GM23248 (cell line): Measurements from ENCODE around the gene RC3H2. TPM values are rescaled to one million over a fixed set of nuclear protein-coding genes. Genes with fewer than 3 reads are reported as not detected.

Experiments
- DNase-seq: peaks from one replicate; pipeline ENCODE4 v3.0.0-alpha.2; 2015
- H2AFZ ChIP-seq: fragments of 200-600 bp; sonication (generic); 2 replicates; pipeline ENCODE4 v1.6.1; 2016; ENCODE audit warnings: antibody characterized with exemption
- H3F3A ChIP-seq: fragments of 200-600 bp; sonication (generic); 2 replicates; pipeline ENCODE4 v1.6.1; 2016; ENCODE audit warnings: mild to moderate bottlenecking, antibody characterized with exemption, mixed run types; ENCODE audit not compliant: insufficient read depth
- H3K27ac ChIP-seq: fragments of 200-600 bp; sonication (generic); 2 replicates; pipeline ENCODE4 v1.5.1; 2016; ENCODE audit warnings: mild to moderate bottlenecking
- H3K27me3 ChIP-seq: fragments of 200-600 bp; sonication (generic); replicated peaks from 2 replicates; pipeline ENCODE4 v1.6.1; 2016; ENCODE audit warnings: mild to moderate bottlenecking; ENCODE audit not compliant: insufficient read depth
- H3K36me3 ChIP-seq: fragments of 200-600 bp; sonication (generic); 2 replicates; pipeline ENCODE4 v1.6.1; 2016; ENCODE audit warnings: low read depth, mild to moderate bottlenecking
- H3K4me1 ChIP-seq: fragments of 200-600 bp; sonication (generic); 2 replicates; pipeline ENCODE4 v1.6.1; 2016; ENCODE audit warnings: mild to moderate bottlenecking; ENCODE audit not compliant: insufficient read depth
- H3K4me2 ChIP-seq: fragments of 200-600 bp; sonication (generic); one replicate; pipeline ENCODE4 v1.6.1; 2016; ENCODE audit warnings: mild to moderate bottlenecking; ENCODE audit not compliant: unreplicated experiment
- H3K4me3 ChIP-seq: fragments of 200-600 bp; sonication (generic); 2 replicates; pipeline ENCODE4 v1.5.1; 2016; ENCODE audit warnings: mild to moderate bottlenecking
- H3K79me2 ChIP-seq: fragments of 200-600 bp; sonication (generic); 2 replicates; pipeline ENCODE4 v1.6.1; 2016; ENCODE audit warnings: mild to moderate bottlenecking; ENCODE audit not compliant: insufficient read depth
- H3K9ac ChIP-seq: fragments of 200-600 bp; sonication (generic); 2 replicates; pipeline ENCODE4 v1.6.1; 2016; ENCODE audit warnings: mild to moderate bottlenecking
- H3K9me2 ChIP-seq: fragments of 200-600 bp; sonication (generic); 2 replicates; pipeline ENCODE4 v1.6.1; 2016; ENCODE audit warnings: mixed run types, mild to moderate bottlenecking, moderate library complexity; ENCODE audit not compliant: insufficient read depth
- H3K9me3 ChIP-seq: fragments of 200-600 bp; sonication (generic); one replicate; pipeline ENCODE4 v1.6.1; 2017; ENCODE audit warnings: low read depth
- H4K20me1 ChIP-seq: fragments of 200-600 bp; sonication (generic); 2 replicates; pipeline ENCODE4 v1.6.0; 2016; ENCODE audit not compliant: insufficient read depth
- EZH2 ChIP-seq: fragments of 200-600 bp; sonication (generic); IDR thresholded peaks from 2 replicates; pipeline ENCODE4 v1.6.1; 2018; ENCODE audit warnings: antibody characterized with exemption, mild to moderate bottlenecking; ENCODE audit not compliant: insufficient read depth, poor library complexity, severe bottlenecking
- EZH2phosphoT487 ChIP-seq: fragments of 200-600 bp; sonication (generic); IDR thresholded peaks from 2 replicates; pipeline ENCODE4 v1.6.1; 2018; ENCODE audit warnings: antibody characterized with exemption, moderate library complexity, mild to moderate bottlenecking, low read depth; ENCODE audit not compliant: insufficient read depth
- WGBS, 2 experiments: methylation state at CpG; one replicate each; pipeline ENCODE4 v1.1.6; 2015 to 2017; ENCODE audit warnings: low lambda C conversion rate in 2 of 2, low coverage in 1 of 2; ENCODE audit errors: missing lambda C conversion rate in 2 of 2; 5-methylcytosine and 5-hydroxymethylcytosine counted together
- in situ Hi-C: fragments of 300-500 bp; cut with MboI; formaldehyde crosslinking; loops from 2 replicates; pipeline ENCODE4 v1.15.0; 2020
- polyA plus RNA-seq: library from polyadenylated mRNA; unstranded; fragments of >200 nt; fragmentation: Nextera tagmentation; extraction: Ambion mirVana; gene quantifications from 2 replicates; pipeline ENCODE4 v1.2.1, GENCODE V29; 2016
- total RNA-seq: library from RNA; depleted of rRNA; stranded (reverse); fragments of >200 nt; shearing (Covaris generic); gene quantifications from 2 replicates; pipeline ENCODE4 v1.2.3, GENCODE V29; 2014

Gene RC3H2
- total and polyA plus RNA-seq, 2 experiments from 2014 or later = 22.1 to 26.8 TPM

DNA sequence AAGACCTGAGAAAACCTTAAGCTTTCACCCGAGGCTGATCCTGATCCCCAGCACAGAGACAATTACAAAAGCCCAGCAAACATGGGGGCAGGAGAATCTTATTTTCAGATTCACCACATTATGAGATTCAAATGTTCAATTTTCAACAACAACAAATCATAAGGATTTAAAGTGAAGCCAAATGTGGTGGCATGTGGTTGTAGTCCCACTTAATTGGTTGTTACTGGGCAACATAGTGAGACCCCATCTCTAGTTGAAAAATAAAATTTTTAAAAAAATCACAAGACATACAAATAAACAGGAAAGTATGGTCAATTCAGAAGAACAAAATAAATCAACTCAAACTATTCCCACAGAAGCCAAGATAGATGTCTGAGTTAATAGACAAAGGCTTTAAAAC is 31.7 kb upstream of the RC3H2 start:
- Histone ChIP-seq H3K36me3 (no peaks in the 10 kb centered on the region), H2AFZ (no peak overlapping the region), H4K20me1 (no peaks in the 10 kb centered on the region), H3K4me2 (no peak overlapping the region), H3K9me2 (no peaks in the 10 kb centered on the region), H3K27me3 (no peaks in the 10 kb centered on the region), H3K9ac (no peak overlapping the region), H3K79me2 (peaks cover 92% of the 10 kb centered on the region), H3K9me3 (no peaks in the 10 kb centered on the region), H3K27ac (no peak overlapping the region), H3K4me3 (no peak overlapping the region), H3F3A (peaks cover 28% of the 10 kb centered on the region), H3K4me1 (peaks cover 5% of the 10 kb centered on the region)
- DNase-seq = no peak
- in situ Hi-C loops = no loop called here
- WGBS, 2 experiments = 43 to 73% methylated on average over 1 of the region's 1 CpG
- TF ChIP-seq EZH2phosphoT487 (no peak), EZH2 (no peak)

DNA sequence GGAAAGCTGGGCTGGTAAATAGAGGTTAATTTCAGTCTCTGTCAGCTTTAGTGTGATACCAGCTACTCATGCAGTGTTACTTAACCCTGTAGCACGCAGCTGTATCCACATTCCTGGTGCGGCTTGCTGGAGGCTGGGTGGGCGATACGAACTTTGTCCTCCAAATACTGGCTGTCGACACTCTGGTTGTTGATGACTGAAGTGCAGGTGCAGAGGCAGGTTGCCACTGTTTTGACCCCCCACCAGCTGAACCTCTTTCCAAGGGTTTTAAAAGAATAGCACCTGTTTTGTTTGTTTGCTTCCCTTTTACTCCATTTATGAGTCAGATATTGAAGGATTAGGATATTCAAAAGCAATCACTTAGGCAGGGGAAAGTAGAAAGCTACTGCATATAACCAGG is 31.3 kb upstream of the RC3H2 start:
- H3K9me3 ChIP-seq = no peaks in the 10 kb centered on the region
- no peaks in the 10 kb centered on the region for H3K27me3 ChIP-seq
- H2AFZ ChIP-seq = no peak overlapping the region
- no peak for DNase-seq
- H3K79me2 ChIP-seq = peaks cover 91% of the 10 kb centered on the region
- in situ Hi-C loops = no loop called here
- peaks cover 4% of the 10 kb centered on the region; the same call in 1 of the 2 replicates for H3K4me1 ChIP-seq
- H3K4me3 ChIP-seq = no peak overlapping the region
- H3K9me2 ChIP-seq = no peaks in the 10 kb centered on the region
- no peak overlapping the region for H3K9ac ChIP-seq
- TF ChIP-seq EZH2phosphoT487 (no peak), EZH2 (no peak)
- no peak overlapping the region for H3K4me2 ChIP-seq
- no peaks in the 10 kb centered on the region for H3K36me3 ChIP-seq
- no peaks in the 10 kb centered on the region for H4K20me1 ChIP-seq
- H3F3A ChIP-seq = peaks cover 27% of the 10 kb centered on the region
- no peak overlapping the region for H3K27ac ChIP-seq
- 89 to 92% methylated on average over 5 of the region's 5 CpGs for WGBS, 2 experiments

DNA sequence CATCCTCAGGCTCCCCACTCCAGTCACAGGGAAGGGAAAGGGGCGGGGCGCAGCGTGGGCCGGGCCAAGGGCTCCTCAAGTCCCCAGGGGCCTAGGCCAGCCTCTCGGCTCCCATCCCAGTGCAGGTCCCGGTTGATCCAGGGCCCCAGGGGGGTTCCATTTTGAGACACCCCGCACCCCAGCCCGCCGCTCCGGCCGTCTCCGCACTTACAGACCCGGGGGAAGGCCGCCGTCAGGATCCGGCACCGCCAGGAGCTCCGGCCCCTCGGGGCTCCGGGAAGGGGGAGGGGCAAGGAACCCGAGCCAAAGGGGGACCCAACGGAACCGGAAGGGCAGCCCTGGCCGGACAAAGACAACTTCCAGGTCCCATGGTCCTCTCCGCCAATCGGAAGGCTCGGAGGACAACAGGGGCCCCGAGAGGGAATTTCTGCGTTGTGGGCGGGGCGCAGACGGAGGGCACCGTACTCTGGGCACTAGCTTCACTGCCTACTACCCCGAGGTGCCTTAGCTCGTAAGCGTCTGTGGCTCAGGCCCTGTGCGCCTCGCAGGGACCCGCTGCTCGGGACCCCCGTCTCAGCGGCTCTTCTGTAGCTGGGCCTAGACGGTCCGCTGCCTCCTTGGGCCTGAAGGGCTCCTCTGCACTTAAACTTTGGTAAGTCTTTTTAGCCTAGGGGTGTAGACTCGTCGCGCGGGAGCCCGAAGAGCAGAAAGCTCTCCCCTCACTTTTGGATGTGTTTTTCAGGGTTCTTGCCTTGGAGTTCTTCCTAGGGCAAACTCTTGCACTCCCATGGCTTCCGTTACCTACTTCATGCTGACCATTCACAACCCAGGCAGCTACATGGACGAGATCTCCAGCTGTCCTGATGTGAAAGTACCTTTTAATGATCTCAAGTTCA is 26.3 kb upstream of the RC3H2 start, which contains the start of gene ZBTB26:
Gene ZBTB26, minus strand, starts transcription at position 287 of the 896 bp plus-strand sequence. CDS start 11,578 bp downstream, outside the sequence.
- no peaks in the 10 kb centered on the region for H3K27me3 ChIP-seq
- TF ChIP-seq EZH2phosphoT487 = no peak
- TF ChIP-seq EZH2 = no peak
- H3K9ac ChIP-seq = peak within 1 kb of the TSS; percentile 84
- peaks cover 15% of the 10 kb centered on the region for H3F3A ChIP-seq
- H3K4me3 ChIP-seq = peak within 1 kb of the TSS; percentile 93
- no peaks in the 10 kb centered on the region for H4K20me1 ChIP-seq
- peak within 1 kb of the TSS; percentile 62 for H3K27ac ChIP-seq
- in situ Hi-C loops = no loop called here
- no peaks in the 10 kb centered on the region for H3K36me3 ChIP-seq
- peaks cover 17% of the 10 kb centered on the region for H3K4me1 ChIP-seq
- DNase-seq = peak; percentile 97
- peak within 1 kb of the TSS; percentile 94 for H2AFZ ChIP-seq
- no peaks in the 10 kb centered on the region for H3K9me3 ChIP-seq
- WGBS, 2 experiments = 1% methylated on average over 44 to 51 of the region's 51 CpGs
- H3K79me2 ChIP-seq = peaks cover 98% of the 10 kb centered on the region
- peak within 1 kb of the TSS; percentile 80 for H3K4me2 ChIP-seq
- no peaks in the 10 kb centered on the region for H3K9me2 ChIP-seq

DNA sequence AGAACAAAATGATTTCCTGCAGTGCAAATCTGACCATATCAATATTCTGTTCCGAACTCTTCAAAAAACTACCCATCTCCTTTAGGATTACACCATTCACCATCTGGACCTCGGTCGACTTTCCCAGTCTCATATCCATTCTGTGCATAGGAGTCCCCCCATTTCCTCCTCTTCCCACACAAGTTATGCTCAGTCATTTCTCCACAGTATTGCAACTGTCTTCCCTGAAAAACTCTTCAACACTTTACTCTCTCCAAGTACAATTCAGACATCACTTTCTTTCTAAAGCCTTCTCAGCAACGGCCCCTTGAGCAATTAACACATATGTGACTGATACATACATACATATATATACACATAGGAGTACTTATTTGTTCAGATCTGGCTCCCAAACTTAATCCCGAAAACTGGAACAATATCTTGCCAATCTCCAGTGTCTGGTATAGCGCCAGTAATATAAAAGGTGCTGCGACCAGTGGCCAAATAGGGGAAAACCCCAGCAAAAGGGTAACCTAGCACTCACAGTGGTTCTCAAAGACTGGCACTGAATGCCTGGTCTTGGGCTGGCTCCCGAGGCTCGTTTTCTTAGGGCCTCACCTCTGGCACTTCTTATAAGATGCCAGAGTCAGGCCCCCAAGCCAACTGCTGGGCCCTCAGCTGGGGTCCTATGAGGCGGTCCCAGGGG is 25.5 kb upstream of the RC3H2 start:
- no peaks in the 10 kb centered on the region for H3K9me2 ChIP-seq
- in situ Hi-C loops = no loop called here
- peak overlapping the region; percentile 26 for H3K27ac ChIP-seq
- H4K20me1 ChIP-seq = no peaks in the 10 kb centered on the region
- peak overlapping the region; percentile 84 for H3K9ac ChIP-seq
- no peaks in the 10 kb centered on the region for H3K27me3 ChIP-seq
- peaks cover 98% of the 10 kb centered on the region for H3K79me2 ChIP-seq
- H3K4me2 ChIP-seq = peak overlapping the region; percentile 80
- no peaks in the 10 kb centered on the region for H3K36me3 ChIP-seq
- H3K4me3 ChIP-seq = peak overlapping the region; percentile 93
- DNase-seq = peak; percentile 40
- TF ChIP-seq EZH2 = no peak
- no peak for TF ChIP-seq EZH2phosphoT487
- H3F3A ChIP-seq = peaks cover 15% of the 10 kb centered on the region
- WGBS, 2 experiments = 23 to 27% methylated on average over 9 to 10 of the region's 10 CpGs
- H2AFZ ChIP-seq = peak overlapping the region; percentile 94
- H3K4me1 ChIP-seq = peaks cover 17% of the 10 kb centered on the region
- no peaks in the 10 kb centered on the region for H3K9me3 ChIP-seq
